Endothelial cell of umbilical vein (primary cell): ENCODE data around the gene SEZ6L2. TPM values are rescaled to one million over a fixed set of nuclear protein-coding genes. Genes with fewer than 3 reads are reported as not detected.

Source experiments
- BruUV-seq: library from RNA; stranded (reverse); fragments of 400-500 nt; replicated peaks from 2 replicates; lab custom pipeline; 2021; lab: Mats Ljungman, UMichigan
- CTCF ChIA-PET: fragments of 300-600, 350-600 bp; sonication (Branson Sonifier 250); formaldehyde crosslinking; loops from one replicate; lab custom pipeline; 2021; ENCODE audit warnings: antibody characterized with exemption, inconsistent platforms; lab: Charles Lee
- POLR2A ChIA-PET: fragments of 300-600, 350-600 bp; sonication (Branson Sonifier 250); formaldehyde crosslinking; loops from one replicate; lab custom pipeline; 2021; ENCODE audit warnings: antibody characterized with exemption, inconsistent platforms; lab: Charles Lee
- DNase-seq: peaks from one replicate; pipeline ENCODE4 v3.0.0-alpha.2; 2011; ENCODE audit warnings: low read depth, low spot score
- FAIRE-seq: peaks from 2 replicates; lab custom pipeline; 2011; peaks lifted over from hg19 to GRCh38; lab: Jason Lieb, UNC
- H2AFZ ChIP-seq: 2 replicates; pipeline ENCODE4 v1.6.0; 2012; ENCODE audit warnings: low read depth, low read length, control low read depth, inconsistent platforms
- H3K27ac ChIP-seq: 2 replicates; pipeline ENCODE4 v1.5.1; 2011; ENCODE audit warnings: low read depth, mild to moderate bottlenecking, control low read depth, low read length, moderate library complexity; ENCODE audit not compliant: insufficient read depth
- H3K27me3 ChIP-seq, 2 experiments: 2 replicates each; pipeline versions ENCODE4 v1.6.0 to v1.6.1; 2011; ENCODE audit warnings: low read length in 2 of 2, mixed read lengths in 1 of 2; ENCODE audit not compliant: control insufficient read depth in 2 of 2, insufficient read depth in 2 of 2
- H3K36me3 ChIP-seq, 2 experiments: 2 replicates in 1 of 2; 3 replicates in 1 of 2; pipeline ENCODE4 v1.5.1; 2011; ENCODE audit warnings: low read length in 2 of 2, mild to moderate bottlenecking in 1 of 2, moderate library complexity in 1 of 2; ENCODE audit not compliant: control insufficient read depth in 2 of 2, insufficient read depth in 2 of 2; ENCODE audit errors: extremely low read depth in 1 of 2
- H3K4me1 ChIP-seq: 3 replicates; pipeline ENCODE4 v1.5.1; 2011; ENCODE audit warnings: mild to moderate bottlenecking, low read length; ENCODE audit not compliant: control insufficient read depth, insufficient read depth; ENCODE audit errors: extremely low read depth
- H3K4me2 ChIP-seq: 2 replicates; pipeline ENCODE4 v1.6.1; 2011; ENCODE audit warnings: low read length, control low read depth, mixed read lengths; ENCODE audit not compliant: insufficient read depth
- H3K4me3 ChIP-seq, 3 experiments: fragments of 200-600 bp in 1 of 3; sonication (generic), shearing (Covaris generic) in 1 of 3; replicated peaks in 1 of 3; 2 replicates each; pipeline ENCODE4 v1.5.1; 2011 to 2016; ENCODE audit warnings: control low read depth in 3 of 3, low read length in 3 of 3, mild to moderate bottlenecking in 2 of 3, inconsistent platforms in 1 of 3, low read depth in 1 of 3, moderate library complexity in 1 of 3; ENCODE audit not compliant: insufficient read depth in 1 of 3
- H3K79me2 ChIP-seq: 2 replicates; pipeline ENCODE4 v1.6.0; 2012; ENCODE audit warnings: low read length, inconsistent platforms; ENCODE audit not compliant: control insufficient read depth, insufficient read depth
- H3K9ac ChIP-seq: replicated peaks from 2 replicates; pipeline ENCODE3; 2011; ENCODE audit warnings: low read length, control low read depth; ENCODE audit not compliant: insufficient read depth; ENCODE audit errors: extremely low read depth
- H3K9me1 ChIP-seq: replicated peaks from 3 replicates; pipeline ENCODE4 v1.6.0; 2011; ENCODE audit warnings: mild to moderate bottlenecking, low read length; ENCODE audit not compliant: control insufficient read depth, insufficient read depth; ENCODE audit errors: extremely low read depth
- H3K9me3 ChIP-seq: replicated peaks from 2 replicates; pipeline ENCODE4 v1.5.1; 2012; ENCODE audit warnings: low read length, inconsistent platforms; ENCODE audit not compliant: control insufficient read depth, insufficient read depth
- H4K20me1 ChIP-seq: replicated peaks from 2 replicates; pipeline ENCODE3; 2011; ENCODE audit warnings: mild to moderate bottlenecking, low read length; ENCODE audit not compliant: control insufficient read depth, insufficient read depth; ENCODE audit errors: extremely low read depth
- CTCF ChIP-seq, 2 donors: IDR thresholded peaks; 1 replicate in 1 of 2; 2 replicates in 1 of 2; pipeline ENCODE4 v1.5.1; 2011; ENCODE audit warnings: low read length in 2 of 2, mild to moderate bottlenecking in 2 of 2, moderate library complexity in 2 of 2, control low read depth in 1 of 2, inconsistent platforms in 1 of 2, low read depth in 1 of 2; ENCODE audit not compliant: insufficient read depth in 1 of 2; ENCODE audit errors: extremely low read depth in 1 of 2
- EZH2 ChIP-seq: IDR thresholded peaks from 2 replicates; pipeline ENCODE4 v1.6.1; 2012; ENCODE audit warnings: borderline replicate concordance, low read depth, mild to moderate bottlenecking, moderate library complexity, low read length, inconsistent platforms; ENCODE audit not compliant: severe bottlenecking
- FOS ChIP-seq: IDR thresholded peaks from 2 replicates; pipeline ENCODE4 v1.6.1; 2011; ENCODE audit warnings: mild to moderate bottlenecking, low read length, moderate library complexity, borderline replicate concordance; ENCODE audit not compliant: insufficient read depth
- GATA2 ChIP-seq: IDR thresholded peaks from 2 replicates; pipeline ENCODE4 v1.7.0; 2011; ENCODE audit warnings: low read depth, mild to moderate bottlenecking, moderate library complexity, mixed read lengths, low read length; ENCODE audit not compliant: insufficient read length, insufficient read depth
- JUN ChIP-seq: IDR thresholded peaks from 2 replicates; pipeline ENCODE4 v1.6.1; 2011; ENCODE audit warnings: borderline replicate concordance, low read depth; ENCODE audit not compliant: insufficient read length, insufficient read depth
- MAX ChIP-seq: IDR thresholded peaks from 2 replicates; pipeline ENCODE4 v1.6.1; 2011; ENCODE audit not compliant: insufficient read depth, insufficient read length
- MYC ChIP-seq: IDR thresholded peaks from one replicate; pipeline ENCODE4 v1.6.1; 2011; ENCODE audit warnings: mild to moderate bottlenecking, low read depth, low read length
- POLR2A ChIP-seq: IDR thresholded peaks from 2 replicates; pipeline ENCODE4 v1.6.1; 2012; ENCODE audit warnings: low read depth, mild to moderate bottlenecking, control low read depth, low read length
- POLR2AphosphoS5 ChIP-seq: IDR thresholded peaks from 2 replicates; pipeline ENCODE4 v1.6.1; 2012; ENCODE audit warnings: low read depth, mild to moderate bottlenecking, control low read depth, low read length, moderate library complexity; ENCODE audit not compliant: insufficient read depth
- dilution Hi-C: fragments of 300-500 bp; cut with MboI; formaldehyde crosslinking; loops from one replicate; pipeline ENCODE4 v1.15.0; 2019; ENCODE audit warnings: low sequenced_read_pairs; ENCODE audit not compliant: extremely low pct_ligation_motif_present
- intact Hi-C: fragments of 100-400 bp; cut with micrococcal nuclease; formaldehyde crosslinking; loops from one replicate; pipeline ENCODE4 v1.10.0; 2022
- polyA plus RNA-seq, 4 experiments: library from polyadenylated mRNA; depleted of rRNA in 3 of 4; stranded (reverse) in 3 of 4; unstranded in 1 of 4; fragments of >200 nt; gene quantifications; 2 replicates each; pipeline versions ENCODE4 v1.2.1 to v1.2.3, GENCODE V29; 2011 to 2012; ENCODE audit warnings: missing spikeins in 1 of 4
- total RNA-seq: library from RNA; stranded (reverse); gene quantifications from 2 replicates; pipeline ENCODE4 v1.2.3, GENCODE V29; 2021

SEZ6L2 gene
- total and polyA plus RNA-seq, 2 donors (not counting 3 experiments of a cell fraction or from before 2014, with no cell fraction given) = 2.4 to 4.5 TPM

- Histone ChIP-seq H3K9me3 (no peaks in the 10 kb centered on the region), H3K27me3 (no peaks in the 10 kb centered on the region), H3K27ac (no peak overlapping the region), H4K20me1 (no peaks in the 10 kb centered on the region), H3K79me2 (no peaks in the 10 kb centered on the region), H3K4me3 (no peak overlapping the region), H3K9ac (no peak overlapping the region), H2AFZ (no peak overlapping the region), H3K4me1 (no peaks in the 10 kb centered on the region), H3K4me2 (no peak overlapping the region), H3K36me3 (no peaks in the 10 kb centered on the region), H3K9me1 (no peaks in the 10 kb centered on the region)
- CTCF ChIA-PET = interaction anchor here (1.9 kb wide), 1 partner anchor 44 kb away, joined by 4 read pairs; no protein-coding TSS in a partner anchor
- dilution Hi-C loops = no loop called here
- no peak for FAIRE-seq
- TF ChIP-seq MAX (no peak), JUN (no peak), CTCF (IDR thresholded peaks at IDR 0.05; ENCODE audit: extremely low read depth in 1 of 2, insufficient read depth in 1 of 2, low read depth in 1 of 2, low read length in 2 of 2) (no peak), POLR2A (no peak), FOS (no peak), GATA2 (no peak), POLR2AphosphoS5 (no peak), MYC (no peak), EZH2 (no peak)
- intact Hi-C loops = no loop called here
- DNase-seq = no peak
- POLR2A ChIA-PET = no interaction called here
- no TSS peak for BruUV-seq
Measured at GRCh38 chr16:29892458-29892813, 6.9 kb downstream of the SEZ6L2 start.
